ENCODE measurements around the gene MRPL10. TPM values are rescaled to one million over a fixed set of nuclear protein-coding genes. Genes with fewer than 3 reads are reported as not detected.

MRPL10 gene
- total RNA-seq, 1 donor = 35.8 TPM

DNA sequence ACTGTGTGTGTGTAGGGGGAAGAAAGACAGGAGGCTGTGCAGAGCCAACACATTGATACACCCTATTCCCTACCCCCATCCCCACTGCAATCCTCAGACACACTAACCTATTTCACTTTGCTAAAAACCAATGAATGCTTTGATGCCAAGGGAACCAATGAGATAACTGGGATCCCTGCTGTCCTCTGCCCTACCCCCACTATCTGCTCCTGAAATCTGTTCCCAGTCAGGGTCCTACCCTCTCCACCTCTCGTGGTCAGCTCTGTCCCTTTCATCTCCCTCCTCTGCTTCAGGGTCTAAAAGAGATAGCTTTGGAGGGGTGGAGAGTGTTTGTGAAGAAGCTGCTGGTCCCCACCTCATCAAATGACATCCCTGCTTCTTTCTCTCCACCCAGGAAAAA lies 38.7 kb upstream of the MRPL10 start:
- no peak overlapping the region for H3K4me3 ChIP-seq (ENCODE audit: insufficient read depth, low read length)
- no peaks in the 10 kb centered on the region for H3K79me2 ChIP-seq (ENCODE audit: insufficient read depth, low read length)
- H3K27ac ChIP-seq (ENCODE audit: low read depth, low read length) = no peak overlapping the region
- no peaks in the 10 kb centered on the region for H3K36me3 ChIP-seq (ENCODE audit: insufficient read depth, low read length)
- H3K27me3 ChIP-seq (ENCODE audit: insufficient read depth, low read length) = peaks cover 26% of the 10 kb centered on the region
- H4K20me1 ChIP-seq (ENCODE audit: insufficient read depth, low read length) = no peaks in the 10 kb centered on the region
- H3K4me1 ChIP-seq (ENCODE audit: insufficient read depth, low read length) = peaks cover 11% of the 10 kb centered on the region
- no peak overlapping the region for H3K4me2 ChIP-seq (ENCODE audit: insufficient read depth, low read length)
- H3K9me3 ChIP-seq (ENCODE audit: low read depth, low read length) = no peaks in the 10 kb centered on the region
- no peak overlapping the region for H2AFZ ChIP-seq (ENCODE audit: low read length)
- TF ChIP-seq, protein P1, sequence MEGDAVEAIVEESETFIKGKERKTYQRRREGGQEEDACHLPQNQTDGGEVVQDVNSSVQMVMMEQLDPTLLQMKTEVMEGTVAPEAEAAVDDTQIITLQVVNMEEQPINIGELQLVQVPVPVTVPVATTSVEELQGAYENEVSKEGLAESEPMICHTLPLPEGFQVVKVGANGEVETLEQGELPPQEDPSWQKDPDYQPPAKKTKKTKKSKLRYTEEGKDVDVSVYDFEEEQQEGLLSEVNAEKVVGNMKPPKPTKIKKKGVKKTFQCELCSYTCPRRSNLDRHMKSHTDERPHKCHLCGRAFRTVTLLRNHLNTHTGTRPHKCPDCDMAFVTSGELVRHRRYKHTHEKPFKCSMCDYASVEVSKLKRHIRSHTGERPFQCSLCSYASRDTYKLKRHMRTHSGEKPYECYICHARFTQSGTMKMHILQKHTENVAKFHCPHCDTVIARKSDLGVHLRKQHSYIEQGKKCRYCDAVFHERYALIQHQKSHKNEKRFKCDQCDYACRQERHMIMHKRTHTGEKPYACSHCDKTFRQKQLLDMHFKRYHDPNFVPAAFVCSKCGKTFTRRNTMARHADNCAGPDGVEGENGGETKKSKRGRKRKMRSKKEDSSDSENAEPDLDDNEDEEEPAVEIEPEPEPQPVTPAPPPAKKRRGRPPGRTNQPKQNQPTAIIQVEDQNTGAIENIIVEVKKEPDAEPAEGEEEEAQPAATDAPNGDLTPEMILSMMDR (IDR thresholded peaks at IDR 0.05; ENCODE audit: extremely low read depth, low read depth, low read length) = no peak
- peak; percentile 14 for DNase-seq (ENCODE audit: insufficient read length, low spot score, missing footprints)

DNA sequence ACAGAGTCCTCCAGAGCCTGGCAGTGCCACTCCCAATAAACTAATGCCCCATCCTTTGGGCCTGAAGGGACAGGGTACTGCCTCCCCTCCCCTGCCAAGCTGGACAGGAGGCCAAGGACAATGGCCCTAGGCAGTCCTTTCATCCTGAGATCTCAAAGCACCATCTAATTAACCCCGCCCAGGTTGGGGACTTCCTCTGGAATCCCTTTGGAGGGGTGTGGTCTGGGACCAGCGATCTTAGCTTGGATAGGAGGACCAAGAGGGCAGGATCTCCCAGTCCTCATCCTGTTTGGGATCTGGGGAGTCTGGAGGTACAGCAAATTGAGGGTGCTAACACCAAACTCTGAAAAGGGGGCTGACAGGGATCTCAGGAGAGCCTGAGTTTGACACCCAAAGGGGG lies 37.8 kb upstream of the MRPL10 start:
- TF ChIP-seq, protein P1 (IDR thresholded peaks at IDR 0.05; ENCODE audit: extremely low read depth, low read depth, low read length) = no peak
- Histone ChIP-seq H3K4me2 (ENCODE audit: insufficient read depth, low read length) (no peak overlapping the region), H3K4me1 (ENCODE audit: insufficient read depth, low read length) (peaks cover 15% of the 10 kb centered on the region), H3K27ac (ENCODE audit: low read depth, low read length) (no peak overlapping the region), H3K36me3 (ENCODE audit: insufficient read depth, low read length) (no peaks in the 10 kb centered on the region), H3K27me3 (ENCODE audit: insufficient read depth, low read length) (peaks cover 26% of the 10 kb centered on the region), H3K79me2 (ENCODE audit: insufficient read depth, low read length) (no peaks in the 10 kb centered on the region), H2AFZ (ENCODE audit: low read length) (no peak overlapping the region), H3K4me3 (ENCODE audit: insufficient read depth, low read length) (no peak overlapping the region), H4K20me1 (ENCODE audit: insufficient read depth, low read length) (no peaks in the 10 kb centered on the region), H3K9me3 (ENCODE audit: low read depth, low read length) (no peaks in the 10 kb centered on the region)
- DNase-seq (ENCODE audit: insufficient read length, low spot score, missing footprints) = peak; percentile 32

DNA sequence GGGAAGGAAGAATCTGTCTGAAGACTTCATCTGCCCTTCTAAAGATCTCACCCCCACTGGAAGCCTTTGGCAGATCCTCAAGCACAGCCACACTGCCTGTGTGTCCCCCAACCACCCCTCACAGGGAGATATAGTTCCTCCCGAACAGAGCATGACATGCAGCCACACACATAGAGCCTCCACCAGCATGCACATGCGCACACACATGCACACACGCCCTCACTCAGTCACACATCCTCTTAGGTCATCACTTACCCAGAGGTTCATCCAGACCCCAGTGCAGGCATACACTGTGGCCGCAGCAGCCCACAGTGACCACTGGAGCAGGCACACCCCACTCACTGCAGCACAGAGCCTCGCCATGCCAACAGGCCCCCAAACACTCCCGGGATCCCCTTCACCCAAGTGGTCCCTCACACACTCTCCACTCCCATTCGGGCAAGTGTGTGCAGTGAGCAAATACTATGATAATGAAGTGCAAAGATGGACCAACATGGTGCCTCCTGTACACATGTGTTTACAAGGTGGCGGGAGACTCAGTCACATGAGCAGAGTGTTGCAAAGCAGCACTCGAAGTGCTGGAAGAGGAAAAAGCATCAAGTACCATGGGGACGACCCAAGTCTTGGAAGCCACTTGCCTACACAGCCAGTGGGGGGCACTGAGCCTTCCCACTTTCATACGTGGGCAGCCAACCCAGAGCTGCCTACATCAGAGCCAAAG lies 36.6 kb upstream of the MRPL10 start:
- Histone ChIP-seq H3K9me3 (ENCODE audit: low read depth, low read length) (no peaks in the 10 kb centered on the region), H3K4me3 (ENCODE audit: insufficient read depth, low read length) (no peak overlapping the region), H3K27ac (ENCODE audit: low read depth, low read length) (no peak overlapping the region), H3K36me3 (ENCODE audit: insufficient read depth, low read length) (no peaks in the 10 kb centered on the region), H2AFZ (ENCODE audit: low read length) (no peak overlapping the region), H3K4me2 (ENCODE audit: insufficient read depth, low read length) (no peak overlapping the region), H3K79me2 (ENCODE audit: insufficient read depth, low read length) (no peaks in the 10 kb centered on the region), H3K27me3 (ENCODE audit: insufficient read depth, low read length) (peaks cover 22% of the 10 kb centered on the region), H4K20me1 (ENCODE audit: insufficient read depth, low read length) (no peaks in the 10 kb centered on the region), H3K4me1 (ENCODE audit: insufficient read depth, low read length) (peaks cover 14% of the 10 kb centered on the region)
- TF ChIP-seq, protein P1 (IDR thresholded peaks at IDR 0.05; ENCODE audit: extremely low read depth, low read depth, low read length) = no peak
- no peak for DNase-seq (ENCODE audit: insufficient read length, low spot score, missing footprints)

DNA sequence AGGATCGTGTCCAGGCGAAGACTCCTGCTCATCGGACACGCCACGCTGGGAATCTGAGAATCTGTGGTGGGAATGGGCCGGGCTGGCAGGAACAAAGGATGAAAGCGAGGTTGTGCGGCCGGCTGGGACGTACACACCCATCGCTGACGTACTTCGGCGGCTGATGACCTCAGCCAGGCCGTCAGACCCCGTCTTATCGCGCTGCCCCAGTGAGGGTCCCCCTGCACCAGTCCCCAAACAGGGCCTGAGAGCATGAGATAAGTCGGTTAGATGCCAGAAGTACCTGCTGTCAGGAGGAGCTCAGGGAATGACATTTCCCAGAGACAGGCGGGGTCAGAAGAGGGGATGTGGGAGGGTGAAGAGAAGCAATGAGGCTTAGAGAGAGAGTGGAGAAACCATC lies 35.6 kb upstream of the MRPL10 start:
- no peaks in the 10 kb centered on the region for H3K36me3 ChIP-seq (ENCODE audit: insufficient read depth, low read length)
- no peaks in the 10 kb centered on the region for H4K20me1 ChIP-seq (ENCODE audit: insufficient read depth, low read length)
- H3K27me3 ChIP-seq (ENCODE audit: insufficient read depth, low read length) = peaks cover 17% of the 10 kb centered on the region
- peak; percentile 49 for DNase-seq (ENCODE audit: insufficient read length, low spot score, missing footprints)
- no peak overlapping the region for H2AFZ ChIP-seq (ENCODE audit: low read length)
- TF ChIP-seq, protein P1 (IDR thresholded peaks at IDR 0.05; ENCODE audit: extremely low read depth, low read depth, low read length) = no peak
- peaks cover 13% of the 10 kb centered on the region for H3K4me1 ChIP-seq (ENCODE audit: insufficient read depth, low read length)
- no peaks in the 10 kb centered on the region for H3K79me2 ChIP-seq (ENCODE audit: insufficient read depth, low read length)
- H3K4me2 ChIP-seq (ENCODE audit: insufficient read depth, low read length) = no peak overlapping the region
- no peak overlapping the region for H3K27ac ChIP-seq (ENCODE audit: low read depth, low read length)
- no peaks in the 10 kb centered on the region for H3K9me3 ChIP-seq (ENCODE audit: low read depth, low read length)
- H3K4me3 ChIP-seq (ENCODE audit: insufficient read depth, low read length) = no peak overlapping the region

Measured in osteoblast (primary cell).